HG03045 (cell line): ENCODE measurements around the gene SOX15.

Experiments
- ATAC-seq: cut with Tn5 transposase; IDR thresholded peaks from one replicate; pipeline ENCODE4 v1.9.1; 2021; ENCODE audit warnings: mild to moderate bottlenecking, moderate library complexity; ENCODE audit not compliant: unreplicated experiment

SOX15 gene

GRCh38 chr17:7579001-7579833 is 10.7 kb downstream of the SOX15 start, which contains the start of gene CD68:
Gene CD68, plus strand, starts transcription at chr17:7579638. Its CDS starts 40 bp downstream, at chr17:7579678.
- no peak for ATAC-seq

- ATAC-seq, result no peak
Observed at GRCh38 chr17:7577327-7578199, 12.3 kb downstream of the SOX15 start.

GRCh38 chr17:7576432-7576937 is 13.4 kb downstream of the SOX15 start:
- no peak for ATAC-seq

- ATAC-seq, result no peak
Observed at GRCh38 chr17:7575959-7576358, 13.9 kb downstream of the SOX15 start.

GRCh38 chr17:7575481-7575883 is 14.4 kb downstream of the SOX15 start:
- ATAC-seq, result no peak

- ATAC-seq, result no peak
Observed at GRCh38 chr17:7574176-7574953, 15.5 kb downstream of the SOX15 start.

- ATAC-seq, result peak; percentile 20
Observed at GRCh38 chr17:7573324-7574080, 16.4 kb downstream of the SOX15 start.

- peak; percentile 87 for ATAC-seq
Observed at GRCh38 chr17:7572588-7573323, 17.1 kb downstream of the SOX15 start.

- ATAC-seq, result no peak
Observed at GRCh38 chr17:7572338-7572587, 17.6 kb downstream of the SOX15 start.

- ATAC-seq, result no peak
Observed at GRCh38 chr17:7570351-7570750, 19.5 kb downstream of the SOX15 start.

GRCh38 chr17:7569571-7569970 is 20.3 kb downstream of the SOX15 start:
- no peak for ATAC-seq

- no peak for ATAC-seq
Observed at GRCh38 chr17:7563115-7563869, 26.6 kb downstream of the SOX15 start.

- peak; percentile 6 for ATAC-seq
Observed at GRCh38 chr17:7562208-7562605, 27.7 kb downstream of the SOX15 start.

- peak; percentile 63 for ATAC-seq
Observed at GRCh38 chr17:7561589-7562207, 28.2 kb downstream of the SOX15 start, which contains the start of gene SENP3. Gene SENP3, plus strand, starts transcription at chr17:7561919. Its CDS starts 1,158 bp downstream, at chr17:7563077.

- peak; percentile 48 for ATAC-seq
Observed at GRCh38 chr17:7561028-7561575, 28.8 kb downstream of the SOX15 start.

- no peak for ATAC-seq
Observed at GRCh38 chr17:7560172-7561027, 29.5 kb downstream of the SOX15 start.
